Thyroid gland (tissue), 4 donors: ENCODE measurements around the gene DDRGK1. TPM values are rescaled to one million over a fixed set of nuclear protein-coding genes. Genes with fewer than 3 reads are reported as not detected.

ENCODE experiments used
- DNase-seq, 2 donors: peaks; one replicate each; pipeline ENCODE4 v3.0.0-alpha.2; 2019
- H3K27ac ChIP-seq, 3 donors: fragments of 200-600 bp; sonication (generic); 1 replicate in 2 of 3; 2 replicates in 1 of 3; pipeline ENCODE4 v1.5.1; 2016 to 2019; ENCODE audit warnings: mild to moderate bottlenecking in 1 of 3, moderate library complexity in 1 of 3
- H3K27me3 ChIP-seq: fragments of 200-600 bp; sonication (generic); one replicate; pipeline ENCODE4 v1.5.1; 2019
- H3K36me3 ChIP-seq, 2 donors: fragments of 200-600 bp; sonication (generic); one replicate each; pipeline ENCODE4 v1.5.1; 2016 to 2019
- H3K4me1 ChIP-seq, 2 donors: fragments of 200-600 bp; sonication (generic); one replicate each; pipeline ENCODE4 v1.5.1; 2017 to 2019
- H3K4me3 ChIP-seq, 3 donors: fragments of 200-600 bp; sonication (generic); replicated peaks in 1 of 3; 1 replicate in 2 of 3; 2 replicates in 1 of 3; pipeline ENCODE4 v1.5.1; 2016; ENCODE audit warnings: mild to moderate bottlenecking in 1 of 3
- H3K9me3 ChIP-seq: fragments of 200-600 bp; sonication (generic); one replicate; pipeline ENCODE4 v1.5.1; 2017
- POLR2A ChIP-seq, 2 donors: fragments of 450-650 bp; IDR thresholded peaks; one replicate each; pipeline ENCODE4 v1.6.1; 2017; ENCODE audit warnings: antibody characterized with exemption in 2 of 2, mild to moderate bottlenecking in 2 of 2, moderate library complexity in 1 of 2
- WGBS, 2 donors: methylation state at CpG; one replicate each; pipeline ENCODE4 v1.1.5; 2017; 5-methylcytosine and 5-hydroxymethylcytosine counted together
- intact Hi-C: fragments of 100-400 bp; cut with DNase I; formaldehyde crosslinking; loops from one replicate; pipeline ENCODE4 v1.15.1; 2023
- total RNA-seq, 4 donors: library from RNA; depleted of rRNA; stranded (reverse); fragments of >200 nt; gene quantifications; one replicate each; pipeline ENCODE4 v1.2.3, GENCODE V29; 2016
- TF ChIP-seq, protein P1 (sequence below), 6 experiments: fragments of 200-600 bp in 3 of 6; fragments of 450-650 bp in 3 of 6; sonication (generic) in 3 of 6; IDR thresholded peaks; one replicate each; pipeline ENCODE4 v1.5.1; 2016 to 2019; ENCODE audit warnings: antibody characterized with exemption in 6 of 6, mild to moderate bottlenecking in 2 of 6, inconsistent platforms in 1 of 6, moderate library complexity in 1 of 6

DDRGK1 gene
- total RNA-seq, 4 donors from 2014 or later, result 95.5 to 136 (median 126) TPM

- TF ChIP-seq, protein P1, sequence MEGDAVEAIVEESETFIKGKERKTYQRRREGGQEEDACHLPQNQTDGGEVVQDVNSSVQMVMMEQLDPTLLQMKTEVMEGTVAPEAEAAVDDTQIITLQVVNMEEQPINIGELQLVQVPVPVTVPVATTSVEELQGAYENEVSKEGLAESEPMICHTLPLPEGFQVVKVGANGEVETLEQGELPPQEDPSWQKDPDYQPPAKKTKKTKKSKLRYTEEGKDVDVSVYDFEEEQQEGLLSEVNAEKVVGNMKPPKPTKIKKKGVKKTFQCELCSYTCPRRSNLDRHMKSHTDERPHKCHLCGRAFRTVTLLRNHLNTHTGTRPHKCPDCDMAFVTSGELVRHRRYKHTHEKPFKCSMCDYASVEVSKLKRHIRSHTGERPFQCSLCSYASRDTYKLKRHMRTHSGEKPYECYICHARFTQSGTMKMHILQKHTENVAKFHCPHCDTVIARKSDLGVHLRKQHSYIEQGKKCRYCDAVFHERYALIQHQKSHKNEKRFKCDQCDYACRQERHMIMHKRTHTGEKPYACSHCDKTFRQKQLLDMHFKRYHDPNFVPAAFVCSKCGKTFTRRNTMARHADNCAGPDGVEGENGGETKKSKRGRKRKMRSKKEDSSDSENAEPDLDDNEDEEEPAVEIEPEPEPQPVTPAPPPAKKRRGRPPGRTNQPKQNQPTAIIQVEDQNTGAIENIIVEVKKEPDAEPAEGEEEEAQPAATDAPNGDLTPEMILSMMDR (IDR thresholded peaks at IDR 0.05), result no peak
- TF ChIP-seq POLR2A (IDR thresholded peaks at IDR 0.05), result no peak
- peak; percentile 29 to 58 for DNase-seq
- WGBS, 2 donors, result 19 to 32% methylated on average over 11 to 41 of the region's 53 CpGs
- no peak overlapping the region for H3K4me3 ChIP-seq
- intact Hi-C loops, result no loop called here
- H3K27me3 ChIP-seq, result no peaks in the 10 kb centered on the region
- H3K36me3 ChIP-seq, result peaks cover 5 to 13% of the 10 kb centered on the region in 2 donors
- no peak overlapping the region for H3K27ac ChIP-seq
- no peaks in the 10 kb centered on the region for H3K9me3 ChIP-seq
- peaks cover 17 to 22% of the 10 kb centered on the region in 2 donors for H3K4me1 ChIP-seq
Observed at GRCh38 chr20:3248167-3248992, 43.9 kb upstream of the DDRGK1 start.

DNA sequence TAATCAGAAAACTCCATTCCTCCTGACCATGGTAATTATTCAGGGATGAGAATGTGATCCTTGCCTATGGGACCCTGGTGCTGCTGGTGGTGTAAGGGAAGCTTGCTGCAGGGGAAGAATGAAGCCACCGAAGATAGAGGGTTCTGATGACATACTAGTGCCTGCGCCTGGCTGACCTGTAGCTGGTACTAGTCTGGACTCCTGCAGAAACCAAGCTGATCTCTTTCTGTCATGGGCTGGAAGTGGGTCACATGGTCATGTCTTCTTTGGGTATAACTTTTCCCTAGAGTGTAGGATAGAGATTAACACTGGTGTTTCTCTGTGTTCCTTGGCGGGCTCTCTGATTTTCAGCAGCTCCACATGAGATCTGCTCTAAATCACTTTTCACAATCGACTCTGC lies 43.2 kb upstream of the DDRGK1 start:
- peaks cover 0 to 9% of the 10 kb centered on the region in 2 donors for H3K36me3 ChIP-seq
- no peaks in the 10 kb centered on the region for H3K27me3 ChIP-seq
- 64 to 73% methylated on average over 4 of the region's 4 CpGs for WGBS, 2 donors
- H3K27ac ChIP-seq, result no peak overlapping the region
- H3K4me3 ChIP-seq, result no peak overlapping the region
- TF ChIP-seq POLR2A (IDR thresholded peaks at IDR 0.05), result no peak
- TF ChIP-seq, protein P1 (IDR thresholded peaks at IDR 0.05), result no peak
- peaks cover 17 to 22% of the 10 kb centered on the region in 2 donors for H3K4me1 ChIP-seq
- H3K9me3 ChIP-seq, result no peaks in the 10 kb centered on the region
- DNase-seq, result no peak
- intact Hi-C loops, result no loop called here

DNA sequence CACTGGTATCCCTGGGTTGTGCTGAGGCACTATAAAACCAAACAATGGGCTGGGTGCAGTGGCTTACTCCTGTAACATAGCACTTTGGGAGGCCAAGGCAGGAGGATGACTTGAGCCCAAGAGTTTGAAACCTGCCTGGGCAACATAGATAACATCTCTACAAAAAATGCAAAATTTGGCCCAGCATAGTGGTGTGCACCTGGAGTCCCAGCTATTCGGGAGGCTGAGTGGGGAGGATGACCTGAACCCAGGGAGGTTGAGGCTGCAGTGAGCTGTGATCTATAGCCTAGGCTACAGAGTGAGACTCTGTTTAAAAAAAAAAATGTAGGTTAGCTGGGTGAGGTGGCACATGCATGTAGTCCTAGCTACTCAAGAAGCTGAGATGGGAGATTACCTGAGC lies 42.2 kb upstream of the DDRGK1 start:
- H3K36me3 ChIP-seq, result no peaks in the 10 kb centered on the region
- no peak overlapping the region for H3K27ac ChIP-seq
- intact Hi-C loops, result no loop called here
- no peak for TF ChIP-seq POLR2A (IDR thresholded peaks at IDR 0.05)
- TF ChIP-seq, protein P1 (IDR thresholded peaks at IDR 0.05), result no peak
- DNase-seq, result no peak
- no peak overlapping the region for H3K4me3 ChIP-seq
- H3K27me3 ChIP-seq, result no peaks in the 10 kb centered on the region
- whole genome bisulfite sequencing, 2 donors, result 87 to 89% methylated on average over 1 of the region's 1 CpG
- H3K9me3 ChIP-seq, result no peaks in the 10 kb centered on the region
- H3K4me1 ChIP-seq, result peaks cover 17 to 22% of the 10 kb centered on the region in 2 donors

DNA sequence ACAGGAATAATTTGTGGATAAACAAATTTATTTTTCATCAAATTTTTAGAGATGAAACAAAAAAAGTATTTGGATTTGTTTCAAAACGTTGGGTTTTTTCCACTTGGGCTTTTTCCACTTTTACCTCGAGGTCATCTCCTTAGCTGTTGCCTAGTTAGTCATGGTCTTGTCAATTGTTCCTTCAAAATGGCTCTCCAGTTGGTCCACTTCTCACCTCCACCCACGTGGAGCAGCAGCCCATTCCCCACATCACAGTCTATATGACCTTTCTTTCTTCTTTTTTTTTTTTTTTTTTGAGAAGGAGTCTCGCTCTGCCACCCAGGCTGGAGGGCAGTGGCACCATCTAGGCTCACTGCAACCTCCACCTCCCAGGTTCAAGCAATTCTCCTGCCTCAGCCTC lies 41.2 kb upstream of the DDRGK1 start:
- Histone ChIP-seq H3K36me3 (no peaks in the 10 kb centered on the region), H3K4me3 (no peak overlapping the region), H3K9me3 (no peaks in the 10 kb centered on the region), H3K27me3 (no peaks in the 10 kb centered on the region), H3K27ac (peak overlapping the region; percentile 12 to 80 (median 68)), H3K4me1 (peaks cover 22 to 24% of the 10 kb centered on the region in 2 donors)
- intact Hi-C loops, result no loop called here
- DNase-seq, result no peak
- 69% methylated on average over 4 of the region's 4 CpGs for whole genome bisulfite sequencing, 2 donors
- no peak for TF ChIP-seq POLR2A (IDR thresholded peaks at IDR 0.05)
- TF ChIP-seq, protein P1 (IDR thresholded peaks at IDR 0.05), result no peak

GRCh38 chr20:3245156-3245555 lies 40.7 kb upstream of the DDRGK1 start:
- TF ChIP-seq, protein P1 (IDR thresholded peaks at IDR 0.05), result no peak
- no peak for TF ChIP-seq POLR2A (IDR thresholded peaks at IDR 0.05)
- intact Hi-C loops, result no loop called here
- Histone ChIP-seq H3K27me3 (no peaks in the 10 kb centered on the region), H3K27ac (peak overlapping the region; percentile 12 to 80 (median 68)), H3K36me3 (no peaks in the 10 kb centered on the region), H3K4me3 (no peak overlapping the region), H3K4me1 (peaks cover 24 to 30% of the 10 kb centered on the region in 2 donors), H3K9me3 (no peaks in the 10 kb centered on the region)
- 62 to 80% methylated on average over 2 of the region's 2 CpGs for WGBS, 2 donors
- DNase-seq, result no peak
